NCI-H2196 (cell line): ENCODE data around the gene INTS13.
A peak's percentile ranks its signal among the peaks of the same experiment; 100 is the strongest.
"Not testable (repeated sequence)": the region's sequence is repeated elsewhere in the genome, so short reads cannot be mapped to it uniquely, and the experiment has no call there.

Source experiments
- DNase-seq: peaks from one replicate; lab custom pipeline; 2025; ENCODE audit not compliant: unreplicated experiment; lab: John Stamatoyannopoulos, UW

The INTS13 gene

DNA sequence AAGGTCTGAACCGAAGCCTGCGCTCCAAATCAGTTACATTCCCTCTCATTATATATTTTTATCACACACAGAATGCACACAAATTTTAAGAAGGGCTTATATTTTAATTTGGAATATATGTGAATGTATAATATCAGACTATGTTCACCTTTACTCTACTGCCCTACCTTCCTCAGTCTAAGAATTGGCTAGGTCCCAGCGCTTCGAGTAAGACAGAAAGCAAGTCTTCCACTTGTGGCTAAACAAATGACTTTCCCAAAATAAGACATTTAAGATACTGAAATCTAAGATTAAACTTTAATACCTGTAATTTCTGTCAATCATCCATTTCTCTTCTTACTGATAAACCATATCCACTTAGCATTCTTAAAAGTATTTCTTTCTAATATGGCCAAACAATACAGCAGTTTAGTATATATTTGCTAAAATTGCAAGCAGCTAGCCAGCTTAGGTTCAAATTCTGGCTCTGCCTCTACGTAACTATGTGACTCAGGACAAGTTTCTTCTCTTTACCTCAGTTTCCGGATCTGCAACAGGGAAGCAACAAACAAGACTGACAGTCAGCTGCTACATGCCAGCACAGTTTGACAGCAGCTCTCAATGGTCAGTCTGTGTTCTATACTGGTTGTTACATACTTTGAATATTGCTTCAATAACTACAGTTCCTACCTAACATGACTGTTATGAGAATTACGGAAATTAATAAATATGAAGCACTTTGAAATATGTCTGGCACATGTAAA lies 2.0 kb downstream of the INTS13 start:
- no peak for DNase-seq

DNA sequence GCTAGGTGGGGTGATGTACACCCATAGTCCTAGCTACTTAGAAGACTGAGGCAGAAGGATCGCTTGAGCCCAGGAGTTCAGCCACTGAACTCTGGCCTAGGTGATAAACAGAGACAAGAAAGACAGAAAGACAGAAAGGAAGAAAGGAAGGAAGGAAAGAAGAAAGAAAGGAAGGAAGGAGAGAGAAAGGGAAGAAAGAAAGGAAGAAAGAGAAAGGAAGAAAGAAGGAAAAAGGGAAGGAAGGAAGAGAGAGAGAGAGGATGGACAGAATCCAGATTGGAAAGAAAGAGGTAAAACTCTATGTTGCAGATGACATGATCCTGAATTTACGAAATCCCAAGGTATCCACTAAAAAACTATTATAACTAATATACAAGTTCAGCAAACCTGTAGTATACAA lies 8.2 kb downstream of the INTS13 start:
- no peak for DNase-seq

DNA sequence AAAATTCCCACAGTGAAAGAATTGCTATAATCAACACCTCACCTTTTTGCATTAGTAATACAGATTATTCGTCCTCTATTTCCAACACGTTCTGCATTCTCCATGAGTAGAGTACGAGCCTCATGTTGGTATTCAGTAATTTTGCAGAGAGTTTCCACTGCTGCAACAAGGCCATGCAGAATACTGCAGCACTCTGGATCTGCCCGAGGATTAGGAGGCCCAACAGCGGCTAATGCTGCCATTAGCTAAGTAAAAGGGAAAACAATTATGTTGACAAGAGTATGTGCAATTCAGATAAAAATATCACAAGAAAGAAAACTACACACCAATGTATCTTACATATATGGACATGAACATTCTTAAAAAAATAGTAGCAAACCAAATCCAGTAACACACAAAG lies 9.1 kb downstream of the INTS13 start:
- DNase-seq = no peak

DNA sequence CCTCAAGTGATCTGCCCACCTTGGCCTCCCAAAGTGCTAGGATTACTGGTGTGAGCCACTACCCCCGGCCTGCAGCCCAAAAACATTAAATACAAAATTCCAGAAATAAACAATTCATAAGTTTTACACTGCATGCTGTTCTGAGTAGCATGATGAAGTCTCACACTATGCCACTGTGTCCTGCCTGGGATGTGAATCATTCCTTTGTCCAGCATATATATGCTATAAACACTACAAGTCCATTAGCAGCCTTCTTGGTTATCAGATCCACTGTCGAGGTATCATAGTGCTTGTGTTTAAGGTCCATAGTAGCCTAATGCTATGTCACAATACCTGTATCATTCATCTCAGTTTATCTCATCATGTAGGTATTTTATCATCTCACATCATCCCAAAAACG lies 15.9 kb downstream of the INTS13 start:
- no peak for DNase-seq

DNA sequence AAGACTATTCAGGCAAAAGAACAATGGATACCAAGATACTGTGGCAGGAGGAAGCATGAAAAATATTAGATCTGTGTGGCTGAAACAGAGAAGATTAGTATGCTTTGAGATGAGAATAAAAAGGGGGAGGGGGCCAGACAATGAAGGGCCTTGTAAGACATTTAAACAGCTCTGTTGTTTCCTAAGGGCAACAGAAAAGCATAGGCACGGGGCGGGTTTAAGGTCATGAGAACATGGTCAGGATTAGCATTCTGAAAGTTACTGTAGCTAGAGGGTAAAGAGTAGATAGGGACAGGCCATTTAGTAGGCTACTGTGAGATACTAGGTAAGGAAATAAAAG lies 18.6 kb downstream of the INTS13 start:
- DNase-seq = no peak

DNA sequence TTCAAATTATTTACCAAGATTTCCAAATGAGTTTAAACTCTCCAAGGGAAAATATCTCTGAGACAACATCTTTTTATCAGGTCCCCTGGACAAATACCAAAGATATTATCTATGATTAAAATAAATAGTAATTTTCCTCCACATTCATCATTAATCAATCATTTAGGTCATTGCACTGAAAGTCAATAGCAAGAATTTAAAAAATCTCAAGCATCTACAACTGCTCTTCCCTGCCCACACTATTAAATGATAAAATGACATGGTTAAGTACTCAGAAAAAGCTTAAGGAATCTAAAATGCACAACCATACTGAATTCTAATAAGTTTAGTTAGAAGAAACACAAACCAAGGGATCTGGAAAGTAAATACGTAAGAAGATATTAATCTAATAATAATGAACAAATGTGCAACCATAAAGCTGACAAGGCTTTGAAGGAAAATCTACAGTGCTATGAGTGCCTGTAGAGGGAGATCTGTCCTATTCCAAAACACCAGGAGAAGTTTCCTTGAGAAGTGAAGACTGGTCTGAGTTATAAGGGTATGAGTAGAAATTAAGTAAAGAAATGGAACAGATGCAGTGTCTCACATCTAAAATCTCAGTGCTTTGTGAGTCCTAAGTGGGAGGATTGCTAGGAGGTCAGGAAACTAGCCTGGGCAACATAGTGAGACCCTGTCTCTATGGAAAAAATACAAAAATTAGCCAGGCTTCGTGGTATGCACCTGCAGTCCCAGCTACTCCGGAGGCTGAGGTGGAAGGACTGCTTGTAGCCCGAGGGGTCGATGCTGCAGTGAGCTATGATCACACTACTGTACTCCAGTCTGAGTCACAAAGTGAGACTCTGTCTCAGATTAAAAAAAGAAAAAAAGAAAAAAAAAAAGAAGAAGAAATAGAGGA lies 19.2 kb downstream of the INTS13 start:
- DNase-seq = no peak

DNA sequence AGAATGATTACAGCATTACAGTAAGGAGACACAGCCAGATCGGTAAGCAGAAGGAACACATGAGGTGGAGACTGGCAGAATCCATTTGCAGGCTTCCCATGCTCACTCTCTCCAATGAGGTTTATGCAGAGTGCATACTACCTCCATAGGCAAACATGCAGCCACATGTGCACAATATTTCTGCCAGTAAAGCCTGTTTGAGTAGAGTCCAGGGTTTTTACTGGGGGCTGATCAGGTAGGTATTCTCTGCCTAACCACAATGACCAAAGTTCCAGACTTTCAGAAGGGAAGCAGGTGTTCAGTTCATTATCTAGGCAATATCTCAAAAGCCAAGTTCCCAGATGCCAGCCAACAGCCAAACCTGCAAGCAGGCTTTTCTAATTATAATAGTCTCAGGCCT lies 31.1 kb downstream of the INTS13 start:
- peak; percentile 74 for DNase-seq

DNA sequence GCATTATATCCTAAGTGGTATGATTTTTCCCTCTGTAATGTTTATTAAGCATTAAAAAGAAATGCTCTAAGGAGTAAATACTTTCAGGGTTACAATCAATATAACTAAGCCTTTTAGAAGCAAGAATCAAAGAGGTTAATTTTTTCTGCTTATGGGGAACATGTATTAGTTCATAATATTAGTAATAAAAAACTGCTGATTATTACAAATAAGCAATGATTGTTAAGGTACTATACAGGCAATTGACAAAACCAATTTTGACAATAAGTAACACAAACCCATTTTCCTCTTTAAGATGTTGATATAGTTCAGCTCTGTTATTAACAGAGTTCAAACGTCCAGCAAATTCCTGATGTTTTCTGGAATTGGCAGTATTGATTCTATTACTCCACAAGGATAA lies 31.8 kb downstream of the INTS13 start:
- no peak for DNase-seq

DNA sequence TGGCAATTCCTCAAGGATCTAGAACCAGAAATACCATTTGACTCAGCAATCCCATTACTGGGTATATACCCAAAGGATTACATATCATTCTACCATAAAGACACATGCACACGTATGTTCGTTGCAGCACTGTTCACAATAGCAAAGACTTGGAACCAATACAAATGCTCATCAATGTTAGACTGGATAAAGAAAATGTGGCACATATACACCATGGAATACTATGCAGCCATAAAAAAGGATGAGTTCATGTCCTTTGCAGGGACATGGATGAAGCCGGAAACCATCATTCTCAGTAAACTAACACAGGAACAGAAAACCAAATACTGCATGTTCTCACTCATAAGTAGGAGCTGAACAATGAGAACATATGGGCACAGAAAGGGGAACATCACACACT lies 34.4 kb downstream of the INTS13 start:
- DNase-seq = not testable (repeated sequence)

DNA sequence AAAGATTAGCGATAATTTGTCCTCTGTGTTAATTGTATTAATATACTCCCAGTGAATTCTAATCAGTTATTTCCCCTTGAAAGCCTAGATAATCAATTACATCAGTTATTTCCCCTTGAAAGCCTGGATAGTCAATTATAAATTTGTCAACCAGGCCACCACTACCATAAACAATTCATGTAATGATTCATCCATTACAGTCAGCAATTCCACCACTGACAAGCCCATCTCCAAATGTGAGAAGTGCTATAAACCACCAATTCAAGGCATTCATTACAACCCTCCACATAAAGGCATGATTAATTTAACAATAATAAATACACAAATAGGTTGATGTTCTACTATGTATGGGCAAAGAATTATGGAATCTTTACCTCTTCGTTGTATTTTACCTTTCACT lies 40.9 kb downstream of the INTS13 start:
- no peak for DNase-seq

DNA sequence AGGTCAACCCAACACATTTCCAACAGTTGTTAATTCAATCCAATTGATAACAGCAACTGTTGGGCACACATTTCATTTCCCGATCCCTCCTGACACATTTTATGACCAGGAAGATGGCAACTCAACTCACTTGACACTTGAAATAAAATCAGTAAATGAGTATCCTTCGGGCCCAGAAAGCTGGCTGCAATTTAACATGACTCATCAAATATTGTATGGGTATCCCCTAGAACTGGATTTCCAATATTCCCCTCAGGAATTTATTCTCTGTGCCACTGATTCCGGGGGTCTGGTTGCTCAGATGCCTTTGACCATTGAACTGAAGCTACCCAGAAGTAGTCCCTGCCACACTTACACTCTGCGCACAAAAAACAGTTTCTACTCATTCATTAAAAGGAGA lies 42.1 kb downstream of the INTS13 start:
- no peak for DNase-seq

DNA sequence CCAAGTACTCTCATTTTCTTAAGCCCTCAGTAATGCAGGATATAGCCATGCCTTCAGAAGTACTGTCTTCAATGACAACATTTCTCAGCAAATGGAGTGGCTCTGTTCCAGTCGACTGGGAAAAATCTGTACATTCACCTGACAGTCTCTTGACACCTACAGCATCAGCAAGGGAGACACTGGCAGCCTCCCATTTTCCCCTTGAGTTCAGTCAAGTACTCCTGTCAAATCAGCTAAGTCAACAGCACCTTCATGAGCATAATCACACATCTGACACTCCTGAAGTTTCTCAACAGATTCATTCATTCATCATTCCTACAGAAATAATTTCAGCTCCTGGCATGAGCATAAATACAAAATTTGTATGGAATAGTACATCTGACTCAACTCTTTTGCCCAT lies 46.1 kb downstream of the INTS13 start:
- DNase-seq = no peak

DNA sequence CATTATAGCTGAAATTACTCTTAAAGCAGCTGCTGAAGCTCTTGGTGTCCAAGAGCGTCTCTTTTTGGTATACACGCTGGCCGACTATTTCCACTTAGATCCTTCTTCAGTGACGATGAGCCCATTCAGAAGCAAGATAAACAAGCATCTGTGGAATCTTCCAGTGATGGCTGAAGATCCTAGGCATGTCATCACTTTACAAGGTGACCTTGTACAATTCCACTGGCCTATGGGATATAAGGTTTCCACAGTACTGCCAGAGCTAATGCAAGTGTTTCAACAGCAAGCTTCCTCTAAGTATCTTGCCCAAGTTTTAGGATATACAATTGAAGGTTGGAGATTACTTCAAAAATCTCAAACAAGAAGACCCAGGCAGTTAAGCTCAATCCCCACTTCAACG lies 47.0 kb downstream of the INTS13 start:
- DNase-seq = no peak

DNA sequence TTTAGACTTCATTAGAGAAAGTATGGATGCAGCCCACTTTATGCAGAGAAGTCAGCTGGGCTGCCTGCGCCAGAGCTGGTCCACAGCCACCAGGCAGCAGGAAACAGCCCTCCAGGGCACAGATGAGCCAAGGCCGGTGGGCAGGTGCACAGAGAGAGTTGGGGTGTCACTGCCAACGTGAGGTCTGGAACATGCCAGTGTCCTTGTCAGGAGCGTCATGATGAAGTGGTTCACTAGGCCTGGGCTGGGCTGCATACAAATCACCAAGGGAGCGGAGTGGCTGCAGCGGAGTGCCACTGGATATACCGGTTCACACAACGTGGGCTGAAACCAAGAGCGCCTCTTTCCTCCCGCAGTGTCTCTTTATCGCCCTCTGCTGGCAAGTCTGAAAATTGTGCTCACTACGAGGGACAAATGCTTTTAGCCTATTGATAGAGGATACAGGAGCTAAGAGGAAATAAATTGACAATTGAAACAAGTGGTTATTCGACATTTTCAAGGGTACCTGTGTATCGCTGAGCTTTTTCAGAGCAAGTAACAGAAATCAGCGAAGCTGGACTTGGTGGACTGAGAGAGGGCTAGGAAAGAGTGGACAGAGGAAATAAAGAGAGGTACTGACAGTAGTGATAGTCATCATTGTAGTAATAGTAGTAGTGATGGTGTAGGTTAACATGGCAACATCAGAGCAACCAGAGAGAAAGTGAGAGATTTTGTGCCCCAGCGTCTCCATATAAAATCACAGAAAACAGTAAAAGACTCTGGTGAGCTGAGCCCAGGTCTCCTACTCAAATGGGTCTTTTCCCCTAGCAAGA lies 52.8 kb downstream of the INTS13 start:
- DNase-seq = peak; percentile 100

DNA sequence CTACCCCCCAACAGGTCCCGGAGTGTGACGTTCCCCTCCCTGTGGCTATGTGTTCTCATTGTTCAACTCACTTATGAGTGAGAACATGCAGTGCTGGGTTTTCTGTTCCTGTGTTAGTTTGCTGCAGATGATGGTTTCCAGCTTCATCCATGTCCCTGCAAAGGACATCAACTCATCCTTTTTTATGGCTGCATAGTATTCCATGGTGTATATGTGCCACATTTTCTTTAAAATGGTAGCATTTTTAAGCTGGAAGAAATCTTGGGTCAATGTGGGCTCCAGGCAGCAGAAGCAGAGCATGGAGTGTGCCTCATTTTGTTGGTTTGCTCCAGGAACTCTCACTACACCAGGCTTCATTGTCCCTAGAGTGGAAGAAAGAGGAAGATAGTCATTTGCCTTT lies 57.2 kb downstream of the INTS13 start:
- DNase-seq = no peak

DNA sequence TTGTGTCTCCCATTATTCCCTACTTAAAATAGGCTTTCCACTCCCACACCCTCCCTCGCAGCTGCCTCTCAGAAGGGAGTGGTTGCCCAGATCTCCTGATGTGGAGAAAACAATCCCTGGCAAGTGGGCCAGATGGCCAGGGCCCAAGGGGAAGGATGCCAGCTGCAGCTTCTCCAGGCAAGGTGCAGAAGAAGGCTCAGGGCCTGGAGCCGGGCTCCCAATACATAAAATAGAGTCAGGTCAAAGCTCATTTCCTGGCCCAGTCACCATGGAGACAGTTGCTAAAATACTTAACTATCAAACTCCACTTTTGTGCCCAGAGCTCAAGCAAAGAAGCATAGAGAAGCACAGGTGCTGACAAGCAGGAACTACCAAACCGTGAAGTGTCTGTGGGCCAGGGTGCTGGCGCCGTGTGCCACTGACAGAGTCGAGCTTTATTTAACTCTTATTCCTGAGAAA lies 59.1 kb downstream of the INTS13 start:
- DNase-seq = peak; percentile 100

DNA sequence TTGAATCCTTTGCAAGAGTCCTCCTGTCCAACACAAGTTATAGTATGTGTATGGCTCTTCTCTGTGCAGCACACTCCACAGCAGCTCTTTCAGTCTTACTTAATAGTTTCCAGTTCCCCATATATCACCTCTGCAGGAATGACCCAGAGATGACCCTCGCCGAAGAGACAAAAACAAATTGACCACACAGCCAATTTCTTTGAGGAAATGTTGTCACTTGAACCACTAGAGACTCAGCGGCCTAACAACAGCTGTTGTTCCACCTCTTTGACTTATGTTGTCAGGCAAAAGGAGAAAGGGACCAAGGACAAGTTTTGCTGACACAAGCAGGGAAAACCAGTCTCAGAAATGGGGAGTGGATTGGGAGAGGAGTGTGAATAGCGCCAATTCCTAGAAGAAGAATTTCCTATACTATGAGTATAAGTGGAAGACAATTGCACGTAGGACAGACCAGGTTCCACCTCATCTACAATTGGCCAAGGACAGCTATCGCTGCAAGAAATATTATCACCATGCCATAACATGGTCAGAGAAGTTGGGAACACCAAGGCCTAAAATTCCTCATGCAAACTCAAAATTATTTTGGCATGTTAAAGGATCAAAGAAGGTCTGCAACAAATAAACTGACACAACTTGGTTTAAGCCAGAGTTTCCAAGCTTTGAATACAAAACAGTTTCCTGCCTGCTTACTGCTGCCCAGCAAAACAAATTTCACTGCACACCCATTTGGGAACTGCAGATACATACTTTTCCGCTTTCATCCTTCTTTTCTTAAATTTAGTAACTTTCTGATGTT lies 63.1 kb downstream of the INTS13 start:
- DNase-seq = no peak

DNA sequence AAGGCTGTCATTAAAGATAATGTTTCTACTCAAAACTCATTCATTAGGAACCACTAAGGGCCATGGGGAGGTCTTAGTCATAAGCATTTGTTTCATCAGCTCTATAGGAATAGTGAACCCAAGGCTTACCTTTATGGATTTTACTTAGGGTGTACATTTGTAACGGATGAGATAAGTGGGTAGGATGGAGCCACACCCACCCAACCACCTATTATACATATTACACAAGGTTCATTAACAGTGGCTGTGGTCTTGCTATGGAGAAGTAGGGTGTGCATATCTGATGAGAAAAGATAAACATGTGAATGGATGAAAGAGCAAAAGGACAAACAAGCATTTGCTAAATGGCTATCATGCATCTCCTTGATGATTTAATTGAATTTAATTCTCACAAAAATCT lies 65.2 kb downstream of the INTS13 start:
- DNase-seq = no peak

DNA sequence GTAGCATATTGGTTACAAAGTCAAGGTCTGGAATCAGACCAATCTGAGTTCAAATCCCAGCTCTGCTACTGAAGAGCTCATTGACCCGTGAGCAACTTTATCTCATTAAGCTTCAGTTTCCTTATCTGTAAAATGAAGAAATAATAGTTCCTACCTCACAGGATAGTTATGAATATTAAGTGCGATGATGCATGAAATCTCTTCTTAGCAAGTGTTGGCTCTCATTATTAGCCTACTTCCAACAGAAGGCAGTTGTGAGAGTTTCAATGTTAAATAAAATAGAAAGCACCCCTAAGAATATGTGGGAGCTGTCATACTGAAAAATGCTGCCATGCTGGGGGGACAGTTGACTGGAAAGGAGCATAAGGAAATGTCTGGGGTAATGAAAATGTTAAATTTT lies 65.8 kb downstream of the INTS13 start:
- DNase-seq = no peak

DNA sequence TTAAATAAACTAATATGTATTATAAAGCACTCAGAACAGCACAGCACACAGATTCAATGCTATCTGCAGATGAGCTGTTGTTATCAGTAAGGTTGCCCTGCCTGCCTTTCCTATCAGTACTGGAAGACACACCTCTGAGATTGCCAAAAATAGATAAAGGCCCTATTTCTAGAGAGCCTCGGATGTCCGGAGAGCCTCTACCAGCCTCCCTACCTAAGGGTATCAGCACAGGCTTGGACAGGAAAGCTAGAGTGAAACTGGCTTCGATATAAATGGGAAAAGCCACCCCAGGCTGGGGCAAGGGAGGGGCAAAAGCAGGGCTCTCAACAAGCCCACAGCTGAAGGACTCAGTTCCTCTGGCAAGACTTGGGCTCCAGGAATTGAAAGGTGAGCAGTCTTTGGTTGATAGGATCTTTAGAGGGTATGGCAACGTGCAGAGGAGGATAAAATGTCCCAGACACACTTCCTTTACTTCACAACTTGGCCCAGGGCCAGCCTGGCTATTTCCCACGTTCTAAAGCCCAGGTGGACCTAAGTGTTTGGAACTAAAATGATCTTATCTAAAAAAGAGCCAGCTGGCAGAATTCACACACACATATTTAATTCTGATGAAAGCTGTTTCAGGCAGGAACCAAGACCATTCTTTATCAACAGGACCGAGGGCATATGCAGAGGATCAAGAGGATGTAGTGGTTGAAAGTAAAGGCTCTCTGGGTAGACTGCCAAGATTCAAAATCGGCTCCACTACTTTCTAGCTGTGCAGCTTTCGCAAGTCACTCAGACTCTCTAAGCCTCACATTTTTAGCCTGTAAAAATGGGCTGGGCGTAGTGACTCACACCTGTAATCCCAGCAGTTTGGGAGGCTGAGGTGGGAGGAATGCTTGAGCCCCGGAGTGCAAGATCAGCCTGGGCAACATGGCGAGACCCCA lies 67.0 kb downstream of the INTS13 start:
- peak; percentile 93 for DNase-seq
